ENCODE measurements around the gene CHST14.

CHST14 gene

GRCh38 chr15:40463279-40463678 lies 7.5 kb upstream of the CHST14 start:
- no peak for DNase-seq (ENCODE audit: low read depth in 2 of 2)

GRCh38 chr15:40463886-40464545 lies 6.8 kb upstream of the CHST14 start:
- DNase-seq (ENCODE audit: low read depth in 2 of 2), result no peak

GRCh38 chr15:40464595-40465185 lies 6.1 kb upstream of the CHST14 start:
- no peak for DNase-seq (ENCODE audit: low read depth in 2 of 2)

DNA sequence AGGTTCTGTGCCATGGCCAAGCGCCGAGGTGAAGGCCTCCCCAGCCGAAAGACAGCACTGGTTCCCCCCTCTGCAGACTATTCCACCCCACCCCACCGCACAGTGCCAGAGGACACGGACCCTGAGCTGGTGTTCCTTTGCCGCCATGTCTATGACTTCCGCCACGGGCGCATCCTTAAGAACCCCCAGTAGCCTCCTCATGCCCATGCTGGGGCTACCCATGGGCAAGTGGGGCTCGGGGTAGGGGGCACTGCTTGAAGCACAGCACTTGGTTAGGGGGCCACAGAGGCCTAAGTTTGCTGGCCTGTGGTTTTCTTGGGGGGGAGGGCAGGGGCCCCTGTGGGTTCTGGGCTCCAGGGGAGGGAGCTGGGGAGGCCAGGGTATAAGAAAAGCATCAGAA lies 4.8 kb upstream of the CHST14 start:
- no peak for DNase-seq (ENCODE audit: low read depth in 2 of 2)

GRCh38 chr15:40466426-40467260 lies 4.1 kb upstream of the CHST14 start:
- no peak for DNase-seq (ENCODE audit: low read depth in 2 of 2)

DNA sequence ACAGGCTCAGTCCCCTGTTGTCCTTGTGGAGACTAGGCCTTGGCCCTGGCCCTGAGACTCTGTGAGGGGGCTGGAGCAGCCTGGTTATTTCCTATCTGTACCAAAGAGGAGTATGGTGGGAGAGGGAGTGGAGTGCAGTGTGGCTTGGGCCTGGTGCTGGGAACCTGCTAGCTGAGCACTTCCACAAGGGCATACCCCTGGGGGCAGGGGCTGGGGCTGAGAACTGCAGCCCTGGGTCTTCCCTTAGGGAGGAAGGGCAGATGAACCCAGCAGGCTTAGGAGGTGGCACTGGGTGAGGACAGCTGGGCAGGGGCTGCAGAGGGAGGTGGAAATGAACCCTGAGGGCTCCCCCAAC lies 3.5 kb upstream of the CHST14 start:
- DNase-seq (ENCODE audit: low read depth in 2 of 2), result no peak

DNA sequence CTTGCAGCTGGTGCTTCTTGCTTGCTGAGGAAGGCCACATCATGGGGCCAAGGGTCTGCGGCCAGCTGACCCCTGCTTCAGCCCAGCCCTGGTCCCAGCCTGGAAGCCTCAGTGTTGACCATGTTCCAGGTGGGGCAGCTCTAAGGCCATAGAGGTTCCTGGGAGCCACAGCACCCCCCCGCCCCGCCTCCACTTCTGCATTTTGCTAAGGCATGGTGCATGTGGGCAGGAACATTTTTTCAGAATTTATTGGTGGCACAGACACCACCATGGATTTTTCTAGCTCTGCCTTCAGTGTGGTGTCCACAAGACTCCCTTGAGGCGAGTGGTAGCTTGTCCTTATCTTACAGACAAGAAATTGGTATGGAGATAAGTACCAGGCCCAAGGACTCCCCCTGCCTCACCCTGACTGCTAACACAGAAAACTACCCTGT lies 1.9 kb upstream of the CHST14 start:
- no peak for DNase-seq (ENCODE audit: low read depth in 2 of 2)

DNA sequence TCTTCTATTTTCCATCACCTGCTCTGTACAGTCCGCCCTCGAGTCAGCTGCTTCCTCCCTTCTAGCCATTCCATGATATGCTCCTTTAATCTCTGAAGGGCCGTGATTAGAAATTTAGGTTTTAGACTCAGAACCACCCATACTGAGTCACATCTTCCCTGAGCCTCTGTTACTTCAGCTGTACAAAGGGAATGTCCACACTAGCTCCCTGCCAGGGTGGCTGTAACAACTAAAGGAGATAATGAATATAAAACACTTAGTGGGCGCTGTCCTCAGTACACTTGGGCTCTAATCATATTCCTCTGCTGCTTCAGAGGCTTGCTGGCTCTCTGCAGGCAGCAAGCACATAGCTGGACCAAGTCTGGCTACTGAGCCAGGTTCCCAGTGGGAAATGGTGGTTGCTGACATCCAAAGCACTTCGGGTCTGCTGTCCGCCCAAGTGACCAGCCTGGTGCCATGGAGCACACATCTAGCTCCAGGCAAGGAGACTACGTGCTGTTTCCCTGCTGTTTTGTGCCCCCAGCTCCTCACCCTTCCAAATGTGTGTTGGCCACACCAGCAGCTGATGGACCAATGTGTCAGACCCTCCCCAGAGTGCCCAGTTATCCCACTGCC lies 901 bp upstream of the CHST14 start:
- DNase-seq (ENCODE audit: low read depth in 2 of 2), result no peak

DNA sequence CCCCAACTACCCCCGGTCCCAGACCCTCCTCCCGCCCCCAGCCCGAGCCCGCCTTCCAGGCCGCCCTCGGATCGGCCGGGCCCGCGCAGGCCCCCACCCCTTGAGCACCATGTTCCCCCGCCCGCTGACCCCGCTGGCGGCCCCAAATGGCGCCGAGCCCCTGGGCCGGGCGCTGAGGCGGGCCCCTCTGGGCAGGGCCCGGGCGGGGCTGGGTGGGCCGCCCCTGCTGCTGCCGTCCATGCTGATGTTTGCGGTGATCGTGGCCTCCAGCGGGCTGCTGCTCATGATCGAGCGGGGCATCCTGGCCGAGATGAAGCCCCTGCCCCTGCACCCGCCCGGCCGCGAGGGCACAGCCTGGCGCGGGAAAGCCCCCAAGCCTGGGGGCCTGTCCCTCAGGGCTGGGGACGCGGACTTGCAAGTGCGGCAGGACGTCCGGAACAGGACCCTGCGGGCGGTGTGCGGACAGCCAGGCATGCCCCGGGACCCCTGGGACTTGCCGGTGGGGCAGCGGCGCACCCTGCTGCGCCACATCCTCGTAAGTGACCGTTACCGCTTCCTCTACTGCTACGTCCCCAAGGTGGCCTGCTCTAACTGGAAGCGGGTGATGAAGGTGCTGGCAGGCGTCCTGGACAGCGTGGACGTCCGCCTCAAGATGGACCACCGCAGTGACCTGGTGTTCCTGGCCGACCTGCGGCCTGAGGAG lies 472 bp downstream of the CHST14 start:
- no peak for DNase-seq (ENCODE audit: low read depth in 2 of 2)

GRCh38 chr15:40471808-40472150 lies 995 bp downstream of the CHST14 start:
- DNase-seq (ENCODE audit: low read depth in 2 of 2), result no peak

DNA sequence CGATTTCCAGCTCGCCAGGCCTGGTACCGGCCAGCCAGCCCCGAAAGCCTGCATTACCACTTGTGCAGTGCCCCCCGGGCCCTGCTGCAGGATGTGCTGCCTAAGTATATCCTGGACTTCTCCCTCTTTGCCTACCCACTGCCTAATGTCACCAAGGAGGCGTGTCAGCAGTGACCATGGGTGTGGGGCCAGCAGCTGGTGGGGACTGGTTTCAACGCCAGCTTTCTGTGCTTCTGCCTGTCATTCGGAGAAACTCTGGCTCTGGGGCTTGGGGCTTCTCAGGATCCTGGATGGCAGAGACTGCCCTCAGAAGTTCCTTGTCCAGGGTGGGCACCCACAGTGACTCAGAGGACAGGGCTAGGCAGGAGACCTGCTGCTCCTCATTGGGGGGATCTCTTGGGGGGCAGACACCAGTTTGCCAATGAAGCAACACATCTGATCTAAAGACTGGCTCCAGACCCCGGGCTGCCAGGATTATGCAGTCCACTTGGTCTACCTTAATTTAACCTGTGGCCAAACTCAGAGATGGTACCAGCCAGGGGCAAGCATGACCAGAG lies 1.5 kb downstream of the CHST14 start:
- DNase-seq (ENCODE audit: low read depth in 2 of 2), result no peak

GRCh38 chr15:40474581-40474980 lies 3.8 kb downstream of the CHST14 start:
- DNase-seq (ENCODE audit: low read depth in 2 of 2), result no peak

- no peak for DNase-seq (ENCODE audit: low read depth in 2 of 2)
Observed at GRCh38 chr15:40477642-40478327, 7.0 kb downstream of the CHST14 start.

- DNase-seq (ENCODE audit: low read depth in 2 of 2), result no peak
Observed at GRCh38 chr15:40479024-40479423, 8.2 kb downstream of the CHST14 start.

DNA sequence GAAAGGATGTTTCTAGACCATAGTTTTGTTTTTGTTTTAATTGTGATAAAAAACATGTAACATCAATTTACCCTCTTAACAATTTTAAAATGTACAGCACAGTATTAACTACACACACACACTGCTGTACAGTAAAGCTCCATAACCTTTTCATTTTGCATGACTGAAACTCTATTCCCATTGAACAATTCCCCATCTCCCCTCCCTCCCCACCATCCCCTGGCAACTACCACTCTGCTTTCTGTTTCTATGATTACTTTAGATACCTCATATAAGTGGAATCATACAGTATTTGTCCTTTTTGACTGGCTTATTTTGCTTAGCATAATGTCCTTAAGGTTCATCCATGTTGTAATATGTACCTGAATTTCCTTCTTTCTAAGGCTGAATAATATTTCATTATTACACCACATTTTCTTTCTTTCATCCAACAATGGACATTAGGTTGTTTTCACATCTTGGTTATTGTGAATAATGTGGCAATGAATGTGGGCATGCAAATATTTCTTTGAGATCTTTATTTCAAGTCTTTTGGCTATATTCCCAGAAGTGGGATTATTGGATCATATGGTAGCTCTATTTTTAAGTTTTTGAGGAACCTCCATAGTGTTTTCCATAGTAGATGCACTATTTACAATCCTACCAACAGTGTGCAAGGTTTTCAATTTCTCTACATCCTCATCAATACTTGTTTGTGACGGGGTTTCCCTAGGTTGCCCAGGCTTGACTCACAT lies 10.7 kb downstream of the CHST14 start:
- DNase-seq (ENCODE audit: low read depth in 2 of 2), result no peak

- DNase-seq (ENCODE audit: low read depth in 2 of 2), result no peak
Observed at GRCh38 chr15:40483919-40484318, 13.1 kb downstream of the CHST14 start.

GRCh38 chr15:40486066-40486770 lies 15.4 kb downstream of the CHST14 start:
- no peak for DNase-seq (ENCODE audit: low read depth in 2 of 2)

DNA sequence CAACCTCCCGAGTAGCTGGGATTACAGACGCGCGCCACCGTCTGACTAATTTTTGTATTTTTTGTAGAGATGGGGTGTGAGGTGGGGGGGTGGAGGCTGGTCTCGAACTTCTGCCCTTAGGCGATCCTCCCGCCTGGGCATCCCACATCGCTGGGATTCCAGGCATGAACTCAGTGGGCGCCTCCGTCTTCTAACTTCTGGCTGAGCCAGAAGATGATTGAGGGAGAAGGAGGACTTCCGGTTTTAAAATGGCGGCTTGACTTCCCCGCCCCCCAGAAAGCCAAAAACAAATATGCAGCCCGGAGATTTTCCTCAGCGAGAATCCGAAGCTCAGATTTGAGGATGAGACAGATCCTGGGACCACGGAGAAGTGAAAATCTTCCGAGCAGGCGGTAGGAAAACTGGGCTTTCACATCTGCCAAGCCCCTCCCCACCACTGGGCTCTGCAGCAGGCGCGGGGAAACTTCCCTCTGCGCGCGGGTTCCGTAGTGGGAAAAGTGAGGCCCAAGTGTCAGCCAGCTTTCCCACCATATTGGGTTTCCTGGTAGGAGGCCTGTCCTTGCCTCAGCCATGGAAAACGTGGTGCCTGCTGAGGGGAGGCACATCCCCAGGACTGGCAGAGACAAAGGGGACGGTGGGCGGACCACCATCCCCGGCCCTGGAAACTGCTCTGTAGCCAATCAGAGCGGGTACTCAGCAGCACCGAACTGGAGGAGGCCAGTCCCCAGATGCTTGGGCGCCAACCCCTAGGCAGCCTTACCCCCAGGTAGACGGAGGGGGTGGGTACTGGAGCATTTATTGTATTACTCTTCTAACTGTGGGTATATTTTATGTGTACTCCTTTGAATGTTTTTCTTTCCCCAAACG lies 17.3 kb downstream of the CHST14 start:
- DNase-seq (ENCODE audit: low read depth in 2 of 2), result no peak

Measured in stimulated activated CD8-positive, alpha-beta memory T cell treated with anti-CD3 and anti-CD28 coated beads, Interleukin-15, amount 100 ng/mL, for 4 hours (primary cell).